Hepatocyte (in vitro differentiated cells): ENCODE measurements around the gene RARB.

Experiments
- EZH2 ChIP-seq: fragments of 200-600 bp; sonication (generic); IDR thresholded peaks from 2 replicates; pipeline ENCODE4 v1.6.1; 2016; ENCODE audit warnings: antibody characterized with exemption, mild to moderate bottlenecking, borderline replicate concordance
- TF ChIP-seq, protein P1 (sequence below): fragments of 200-600 bp; sonication (generic); IDR thresholded peaks from 2 replicates; pipeline ENCODE4 v1.5.1; 2016; ENCODE audit warnings: antibody characterized with exemption, mild to moderate bottlenecking; ENCODE audit not compliant: poor library complexity

DNA sequence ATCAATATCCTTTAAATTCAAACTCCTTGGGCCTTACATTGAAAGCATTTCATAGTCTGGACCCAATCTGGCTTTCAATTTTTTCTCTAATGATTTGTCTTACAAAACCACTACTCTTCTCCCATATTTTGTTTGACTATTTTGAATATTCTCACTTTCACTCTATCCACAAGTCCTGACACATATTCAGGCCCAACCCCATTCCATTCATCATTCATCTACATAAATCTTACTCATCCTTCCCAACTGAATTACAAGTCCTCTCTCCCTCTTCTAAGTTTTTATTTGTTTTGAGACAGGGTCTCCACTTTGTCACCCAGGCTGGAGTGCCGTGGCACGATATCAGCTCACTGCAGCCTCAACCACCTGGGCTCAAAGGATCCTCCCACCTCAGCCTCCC lies 193.0 kb downstream of the RARB start:
- TF ChIP-seq, protein P1, sequence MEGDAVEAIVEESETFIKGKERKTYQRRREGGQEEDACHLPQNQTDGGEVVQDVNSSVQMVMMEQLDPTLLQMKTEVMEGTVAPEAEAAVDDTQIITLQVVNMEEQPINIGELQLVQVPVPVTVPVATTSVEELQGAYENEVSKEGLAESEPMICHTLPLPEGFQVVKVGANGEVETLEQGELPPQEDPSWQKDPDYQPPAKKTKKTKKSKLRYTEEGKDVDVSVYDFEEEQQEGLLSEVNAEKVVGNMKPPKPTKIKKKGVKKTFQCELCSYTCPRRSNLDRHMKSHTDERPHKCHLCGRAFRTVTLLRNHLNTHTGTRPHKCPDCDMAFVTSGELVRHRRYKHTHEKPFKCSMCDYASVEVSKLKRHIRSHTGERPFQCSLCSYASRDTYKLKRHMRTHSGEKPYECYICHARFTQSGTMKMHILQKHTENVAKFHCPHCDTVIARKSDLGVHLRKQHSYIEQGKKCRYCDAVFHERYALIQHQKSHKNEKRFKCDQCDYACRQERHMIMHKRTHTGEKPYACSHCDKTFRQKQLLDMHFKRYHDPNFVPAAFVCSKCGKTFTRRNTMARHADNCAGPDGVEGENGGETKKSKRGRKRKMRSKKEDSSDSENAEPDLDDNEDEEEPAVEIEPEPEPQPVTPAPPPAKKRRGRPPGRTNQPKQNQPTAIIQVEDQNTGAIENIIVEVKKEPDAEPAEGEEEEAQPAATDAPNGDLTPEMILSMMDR, result no peak
- no peak for TF ChIP-seq EZH2
